GM21447 (cell line): ENCODE results near the gene VDAC2.

ENCODE experiments used
- ATAC-seq: cut with Tn5 transposase; IDR thresholded peaks from one replicate; pipeline ENCODE4 v1.9.1; 2021; ENCODE audit not compliant: unreplicated experiment

Gene VDAC2

GRCh38 chr10:75247797-75248196 is 37.2 kb downstream of the VDAC2 start:
- ATAC-seq = no peak

GRCh38 chr10:75250934-75251333 is 40.3 kb downstream of the VDAC2 start:
- no peak for ATAC-seq

GRCh38 chr10:75253281-75254220 is 43.0 kb downstream of the VDAC2 start:
- no peak for ATAC-seq

GRCh38 chr10:75254739-75255138 is 44.1 kb downstream of the VDAC2 start:
- ATAC-seq = no peak

GRCh38 chr10:75260990-75261389 is 50.4 kb downstream of the VDAC2 start:
- no peak for ATAC-seq

GRCh38 chr10:75261813-75262705 is 51.5 kb downstream of the VDAC2 start:
- ATAC-seq = no peak

GRCh38 chr10:75263806-75264205 is 53.2 kb downstream of the VDAC2 start:
- no peak for ATAC-seq

- no peak for ATAC-seq
These were observed 55.3 kb downstream of the VDAC2 start for GRCh38 chr10:75265856-75266255.

GRCh38 chr10:75266945-75267344 is 56.3 kb downstream of the VDAC2 start:
- no peak for ATAC-seq

- ATAC-seq = no peak
These were observed 59.0 kb downstream of the VDAC2 start for GRCh38 chr10:75269605-75270004.

GRCh38 chr10:75272094-75272493 is 61.5 kb downstream of the VDAC2 start:
- no peak for ATAC-seq

- ATAC-seq = no peak
These were observed 62.3 kb downstream of the VDAC2 start for GRCh38 chr10:75272896-75273295.

GRCh38 chr10:75276069-75276872 is 65.7 kb downstream of the VDAC2 start:
- ATAC-seq = no peak

- no peak for ATAC-seq
These were observed 69.6 kb downstream of the VDAC2 start for GRCh38 chr10:75280236-75280635.
